IMR-90 (cell line): Measurements from ENCODE around the gene TAS2R30.

Experiments
- BHLHE40 ChIP-seq: fragments of 150-350 bp; IDR thresholded peaks from 2 replicates; pipeline ENCODE4 v1.6.1; 2016; ENCODE audit warnings: mild to moderate bottlenecking, low read depth, low read length
- CEBPB ChIP-seq: IDR thresholded peaks from 2 replicates; pipeline ENCODE4 v1.6.1; 2012; ENCODE audit warnings: low read depth, low read length, improper control_type of control experiment
- CHD1 ChIP-seq: IDR thresholded peaks from 2 replicates; pipeline ENCODE4 v1.6.1; 2012; ENCODE audit warnings: low read depth, low read length, improper control_type of control experiment
- CTCF ChIP-seq: conservative IDR thresholded peaks from 2 replicates; pipeline ENCODE4 v1.5.1; 2012; ENCODE audit warnings: mild to moderate bottlenecking, low read depth, low read length, improper control_type of control experiment
- ELK1 ChIP-seq: fragments of 150-350 bp; IDR thresholded peaks from 2 replicates; pipeline ENCODE4 v1.6.1; 2016; ENCODE audit warnings: low read depth, mild to moderate bottlenecking, low read length, moderate library complexity, borderline replicate concordance
- FOS ChIP-seq: fragments of 150-350 bp; IDR thresholded peaks from 2 replicates; pipeline ENCODE4 v1.6.1; 2016; ENCODE audit warnings: low read depth, low read length
- MAZ ChIP-seq: IDR thresholded peaks from 2 replicates; pipeline ENCODE4 v1.6.1; 2012; ENCODE audit warnings: low read depth, mild to moderate bottlenecking, low read length, improper control_type of control experiment, moderate library complexity, borderline replicate concordance
- MXI1 ChIP-seq: IDR thresholded peaks from 2 replicates; pipeline ENCODE4 v1.6.1; 2012; ENCODE audit warnings: low read depth, mild to moderate bottlenecking, low read length, moderate library complexity, borderline replicate concordance
- NFE2L2 ChIP-seq: fragments of 150-350 bp; IDR thresholded peaks from 2 replicates; pipeline ENCODE4 v1.6.1; 2016; ENCODE audit warnings: low read depth, mild to moderate bottlenecking, low read length
- POLR2A ChIP-seq: IDR thresholded peaks from 2 replicates; pipeline ENCODE4 v1.6.1; 2012; ENCODE audit warnings: mild to moderate bottlenecking, low read depth, low read length
- RAD21 ChIP-seq: IDR thresholded peaks from 2 replicates; pipeline ENCODE4 v1.6.1; 2012; ENCODE audit warnings: low read length, improper control_type of control experiment
- RFX5 ChIP-seq: IDR thresholded peaks from 2 replicates; pipeline ENCODE4 v1.8.0; 2012; ENCODE audit warnings: low read depth, mild to moderate bottlenecking, low read length, moderate library complexity
- USF2 ChIP-seq: fragments of 150-350 bp; IDR thresholded peaks from 2 replicates; pipeline ENCODE4 v1.6.1; 2017; ENCODE audit warnings: mild to moderate bottlenecking, antibody characterized with exemption, low read length, low read depth

- TF ChIP-seq ELK1 = no peak
- no peak for TF ChIP-seq CTCF
- no peak for TF ChIP-seq POLR2A
- no peak for TF ChIP-seq RAD21
- TF ChIP-seq MAZ = no peak
- TF ChIP-seq CEBPB = no peak
- TF ChIP-seq CHD1 = no peak
- TF ChIP-seq FOS = no peak
- no peak for TF ChIP-seq USF2
- no peak for TF ChIP-seq RFX5
- TF ChIP-seq MXI1 = no peak
- no peak for TF ChIP-seq BHLHE40
- no peak for TF ChIP-seq NFE2L2
These were observed 25.6 kb downstream of the TAS2R30 start for GRCh38 chr12:11108862-11109261.
